HG03025 (cell line): Measurements from ENCODE around the gene SMARCD2.
"Not testable (repeated sequence)": the region's sequence is repeated elsewhere in the genome, so short reads cannot be mapped to it uniquely, and the experiment has no call there.

Experiments used
- ATAC-seq: cut with Tn5 transposase; IDR thresholded peaks from one replicate; pipeline ENCODE4 v1.9.1; 2021; ENCODE audit warnings: mild to moderate bottlenecking, moderate library complexity; ENCODE audit not compliant: unreplicated experiment, low FRiP score

Gene SMARCD2

GRCh38 chr17:63853260-63853659, 10.8 kb upstream of the SMARCD2 start:
- ATAC-seq = no peak

GRCh38 chr17:63850401-63850800, 7.9 kb upstream of the SMARCD2 start:
- ATAC-seq = no peak

- peak; percentile 77 for ATAC-seq
Measured at GRCh38 chr17:63848834-63849689, 6.6 kb upstream of the SMARCD2 start.

GRCh38 chr17:63847525-63848249, 5.2 kb upstream of the SMARCD2 start:
- no peak for ATAC-seq

GRCh38 chr17:63845509-63845908, 3.0 kb upstream of the SMARCD2 start:
- no peak for ATAC-seq

- ATAC-seq = no peak
Measured at GRCh38 chr17:63843910-63844677, 1.6 kb upstream of the SMARCD2 start.

- ATAC-seq = not testable (repeated sequence)
Measured at GRCh38 chr17:63843387-63843888, 953 bp upstream of the SMARCD2 start.

GRCh38 chr17:63842173-63842539, 329 bp downstream of the SMARCD2 start:
- ATAC-seq = no peak

GRCh38 chr17:63841350-63842172, 924 bp downstream of the SMARCD2 start:
- no peak for ATAC-seq

- ATAC-seq = no peak
Measured at GRCh38 chr17:63840591-63841349, 1.7 kb downstream of the SMARCD2 start.

- ATAC-seq = no peak
Measured at GRCh38 chr17:63838631-63839171, 3.8 kb downstream of the SMARCD2 start.

GRCh38 chr17:63837962-63838600, 4.4 kb downstream of the SMARCD2 start:
- ATAC-seq = no peak

GRCh38 chr17:63837480-63837879, 5.0 kb downstream of the SMARCD2 start:
- no peak for ATAC-seq

GRCh38 chr17:63836811-63837210, 5.7 kb downstream of the SMARCD2 start:
- ATAC-seq = no peak

- no peak for ATAC-seq
Measured at GRCh38 chr17:63835167-63835720, 7.2 kb downstream of the SMARCD2 start.

GRCh38 chr17:63834431-63835166, 7.9 kb downstream of the SMARCD2 start:
- ATAC-seq = no peak

- ATAC-seq = no peak
Measured at GRCh38 chr17:63833741-63834373, 8.6 kb downstream of the SMARCD2 start.
